ENCODE data around the gene TNK2. TPM values are rescaled to one million over a fixed set of nuclear protein-coding genes. Genes with fewer than 3 reads are reported as not detected.
"Not testable (repeated sequence)": the region's sequence is repeated elsewhere in the genome, so short reads cannot be mapped to it uniquely, and the experiment has no call there.

Gene TNK2
- total RNA-seq, 4 donors from 2014 or later: 18.4 to 45.7 (median 42.8) TPM

DNA sequence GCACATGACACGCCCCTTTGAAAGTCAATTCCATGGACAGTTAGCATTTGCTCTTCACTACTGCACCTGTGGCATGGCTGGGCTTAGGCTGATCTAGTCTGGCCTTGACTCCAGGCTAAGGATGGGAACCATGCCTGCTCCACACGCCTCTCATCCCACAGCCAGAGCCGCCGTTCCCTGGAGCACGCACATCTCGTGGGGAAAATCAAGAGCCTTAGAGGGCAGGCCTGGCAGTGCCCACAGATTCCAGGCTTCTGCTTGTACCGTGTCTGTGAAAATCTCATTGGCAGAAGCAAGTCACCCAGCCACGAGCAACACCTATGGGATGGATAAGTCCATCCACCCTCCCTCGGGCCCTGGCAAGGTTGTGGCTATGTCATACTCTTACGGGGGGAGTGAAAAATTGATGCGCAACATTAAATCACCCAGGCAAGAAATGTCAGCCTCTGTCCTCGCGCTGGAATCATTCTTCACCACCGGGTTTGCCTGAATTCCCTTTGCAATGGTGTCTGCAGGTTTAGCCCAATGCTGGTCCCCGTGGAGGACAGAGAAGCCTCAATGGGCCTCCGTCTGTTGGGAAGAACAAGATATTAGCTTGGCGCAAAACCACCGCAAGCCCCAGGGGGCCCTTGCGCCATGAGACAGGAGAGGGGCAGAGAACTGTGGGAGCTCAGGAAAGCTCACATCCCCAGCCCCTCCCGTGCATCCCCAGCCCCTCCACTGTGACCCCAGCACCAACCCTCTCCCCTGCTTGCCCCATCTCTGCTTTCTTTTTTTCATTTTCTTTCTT is 38.8 kb upstream of the TNK2 start:
- DNase-seq; H3K4me3 ChIP-seq; H3K4me1 ChIP-seq; H3K27ac ChIP-seq; H3K9me3 ChIP-seq; H3K27me3 ChIP-seq; intact Hi-C loops (cut with DNase I): not testable (repeated sequence)
- H3K36me3 ChIP-seq: peaks cover 0 to 48% (median 0%) of the 10 kb centered on the region in 3 donors
- WGBS, 2 donors: 97 to 100% methylated on average over 4 to 19 of the region's 20 CpGs

DNA sequence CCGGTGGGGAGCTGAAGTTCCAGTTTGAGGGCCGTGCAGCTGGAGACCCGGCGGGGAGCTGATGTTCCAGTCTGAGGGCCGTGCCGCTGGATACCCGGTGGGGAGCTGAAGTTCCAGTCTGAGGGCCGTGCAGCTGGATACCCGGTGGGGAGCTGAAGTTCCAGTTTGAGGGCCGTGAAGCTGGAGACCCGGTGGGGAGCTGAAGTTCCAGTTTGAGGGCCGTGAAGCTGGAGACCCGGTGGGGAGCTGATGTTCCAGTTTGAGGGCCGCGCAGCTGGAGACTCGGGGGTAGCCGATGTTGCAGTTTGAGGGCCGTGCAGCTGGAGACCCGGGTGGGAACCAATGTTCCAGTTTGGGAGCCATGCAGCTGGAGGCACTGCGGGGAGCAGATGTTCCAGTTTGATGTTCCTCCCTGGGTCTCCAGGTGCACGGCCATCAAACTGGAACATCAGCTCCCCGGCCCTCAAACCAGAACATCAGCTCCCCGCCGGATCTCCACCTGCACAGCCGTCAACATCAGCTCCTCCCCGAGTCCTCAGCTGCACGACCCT is 33.0 kb upstream of the TNK2 start:
- H3K27ac ChIP-seq; H3K27me3 ChIP-seq; H3K4me1 ChIP-seq; DNase-seq; H3K4me3 ChIP-seq; H3K9me3 ChIP-seq; intact Hi-C loops (cut with DNase I): not testable (repeated sequence)
- H3K36me3 ChIP-seq: peaks cover 0 to 54% (median 0%) of the 10 kb centered on the region in 3 donors
- WGBS, 2 donors: 94 to 96% methylated on average over 7 to 10 of the region's 27 CpGs

DNA sequence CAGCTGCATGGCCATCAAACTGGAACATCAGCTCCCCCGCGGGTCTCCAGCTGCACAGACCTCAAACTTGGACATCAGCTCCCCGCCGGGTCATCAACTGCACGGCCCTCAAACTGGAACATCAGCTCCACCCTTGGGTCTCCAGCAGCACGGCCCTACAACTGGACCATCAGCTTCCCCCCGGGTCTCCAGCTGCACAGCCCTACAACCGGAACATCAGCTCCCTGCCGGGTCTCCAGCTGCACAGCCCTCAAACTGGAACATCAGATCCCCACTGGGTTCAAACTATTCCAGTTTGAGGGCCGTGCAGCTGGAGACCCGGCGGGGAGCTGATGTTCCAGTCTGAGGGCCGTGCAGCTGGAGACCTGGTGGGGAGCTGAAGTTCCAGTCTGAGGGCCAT is 32.5 kb upstream of the TNK2 start:
- H3K4me1 ChIP-seq; intact Hi-C loops (cut with DNase I); H3K27ac ChIP-seq; DNase-seq; H3K4me3 ChIP-seq; H3K9me3 ChIP-seq; H3K27me3 ChIP-seq: not testable (repeated sequence)
- peaks cover 0 to 54% (median 0%) of the 10 kb centered on the region in 3 donors for H3K36me3 ChIP-seq
- WGBS, 2 donors: 74 to 94% methylated on average over 8 to 9 of the region's 13 CpGs

DNA sequence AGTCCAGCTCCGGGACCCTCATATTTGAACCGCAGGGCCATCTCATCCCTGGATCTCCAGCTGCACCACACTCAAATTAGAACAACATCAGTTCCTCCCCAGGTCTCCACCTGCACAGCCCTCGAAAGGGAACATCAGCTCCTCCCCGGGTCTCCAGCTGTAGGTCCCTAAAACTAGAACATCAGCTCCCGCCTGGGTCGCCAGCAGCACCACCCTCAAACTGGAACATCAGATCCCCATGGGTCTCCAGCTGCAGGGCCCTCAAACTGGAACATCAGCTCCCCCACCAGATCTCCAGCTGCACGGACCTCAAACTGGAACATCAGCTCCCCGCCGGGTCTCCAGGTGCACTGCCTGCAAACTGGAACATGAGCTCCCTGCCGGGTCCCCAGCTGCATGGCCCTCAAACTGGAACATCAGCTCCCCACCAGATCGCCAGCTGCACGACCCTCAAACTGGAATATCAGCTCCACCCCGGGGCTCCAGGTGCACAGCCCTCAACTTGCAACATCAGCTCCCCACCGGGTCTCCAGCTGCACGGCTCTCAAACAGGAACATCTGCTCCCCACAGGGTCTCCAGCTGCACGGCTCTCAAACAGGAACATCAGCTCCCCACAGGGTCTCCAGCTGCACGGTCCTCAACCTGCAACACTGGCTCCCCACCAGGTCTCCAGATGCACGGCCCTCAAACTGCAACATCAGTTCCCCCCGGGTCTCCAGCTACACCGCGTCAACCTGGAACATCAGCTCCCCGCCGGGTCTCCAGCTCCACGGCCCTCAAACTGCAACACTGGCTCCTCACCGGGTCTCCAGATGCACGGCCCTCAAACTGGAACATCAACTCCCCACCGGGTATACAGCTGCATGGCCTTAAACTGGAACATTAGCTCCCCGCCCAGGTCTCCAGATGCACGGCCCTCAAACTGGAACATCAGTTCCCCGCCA is 31.4 kb upstream of the TNK2 start:
- DNase-seq; H3K27me3 ChIP-seq; H3K9me3 ChIP-seq; H3K27ac ChIP-seq; intact Hi-C loops (cut with DNase I); H3K4me3 ChIP-seq; H3K4me1 ChIP-seq: not testable (repeated sequence)
- whole genome bisulfite sequencing, 2 donors: 94% methylated on average over 11 to 19 of the region's 30 CpGs
- H3K36me3 ChIP-seq: peaks cover 0 to 50% (median 0%) of the 10 kb centered on the region in 3 donors

DNA sequence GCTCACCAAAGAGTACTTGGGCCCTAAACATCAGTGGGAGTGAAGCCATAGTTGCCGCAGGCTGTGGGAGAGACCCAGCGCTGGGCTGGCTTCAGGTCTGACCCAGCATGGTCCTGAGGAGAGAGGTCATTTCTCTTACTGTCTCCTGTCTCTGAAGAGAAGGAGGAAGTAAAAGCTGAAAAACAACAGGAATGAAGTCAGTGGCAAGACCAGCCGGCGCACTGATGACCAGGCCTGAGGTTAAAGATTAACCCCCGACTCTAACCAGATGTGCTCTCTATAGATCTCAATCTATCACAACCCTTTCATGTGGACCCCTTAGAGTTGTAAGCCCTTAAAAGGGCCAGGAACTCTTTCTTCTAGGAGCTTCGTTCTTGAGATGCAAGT is 24.7 kb upstream of the TNK2 start:
- H3K4me1 ChIP-seq; H3K4me3 ChIP-seq; DNase-seq; H3K27me3 ChIP-seq; H3K36me3 ChIP-seq; H3K9me3 ChIP-seq; intact Hi-C loops (cut with DNase I); H3K27ac ChIP-seq: not testable (repeated sequence)
- WGBS, 2 donors: 90 to 98% methylated on average over 6 of the region's 6 CpGs

DNA sequence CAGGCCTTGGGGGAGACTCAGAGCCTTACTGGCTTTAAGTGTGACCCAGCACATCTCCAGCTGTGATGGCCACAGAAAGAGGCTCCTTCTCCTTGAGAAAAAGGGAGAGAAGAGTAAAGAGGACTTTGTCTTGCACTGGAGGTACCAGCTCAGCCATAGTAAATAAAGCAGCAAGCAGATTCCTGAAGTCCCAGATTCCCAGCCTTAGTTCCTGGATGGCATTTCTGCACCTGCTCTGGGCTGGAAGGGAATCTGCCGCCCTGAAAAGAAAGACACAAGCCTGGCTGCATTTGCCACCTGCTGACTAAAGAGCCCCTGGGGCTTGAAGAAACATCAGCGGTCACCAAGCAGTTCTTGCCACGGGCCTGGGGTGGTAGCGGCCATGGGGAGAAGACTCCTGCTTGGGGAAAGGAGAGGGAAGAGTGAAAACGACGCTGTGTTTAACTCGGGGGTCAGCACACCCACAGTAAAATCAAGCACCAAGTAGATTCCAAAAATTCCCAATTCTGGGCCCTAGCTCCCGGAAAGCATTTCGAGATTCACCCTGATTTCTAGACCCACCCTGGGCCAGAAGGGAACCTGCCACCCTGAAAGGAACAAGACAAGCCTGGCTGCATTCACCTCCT is 24.2 kb upstream of the TNK2 start:
- 79 to 92% methylated on average over 8 to 9 of the region's 9 CpGs for WGBS, 2 donors
- Histone ChIP-seq H3K27me3 (no peaks in the 10 kb centered on the region), H3K4me3 (no peak overlapping the region), H3K36me3 (no peaks in the 10 kb centered on the region), H3K27ac (no peak overlapping the region), H3K4me1 (no peaks in the 10 kb centered on the region), H3K9me3 (no peaks in the 10 kb centered on the region)
- intact Hi-C loops (cut with DNase I): no loop called here
- no peak for DNase-seq
- TF ChIP-seq, protein P1, sequence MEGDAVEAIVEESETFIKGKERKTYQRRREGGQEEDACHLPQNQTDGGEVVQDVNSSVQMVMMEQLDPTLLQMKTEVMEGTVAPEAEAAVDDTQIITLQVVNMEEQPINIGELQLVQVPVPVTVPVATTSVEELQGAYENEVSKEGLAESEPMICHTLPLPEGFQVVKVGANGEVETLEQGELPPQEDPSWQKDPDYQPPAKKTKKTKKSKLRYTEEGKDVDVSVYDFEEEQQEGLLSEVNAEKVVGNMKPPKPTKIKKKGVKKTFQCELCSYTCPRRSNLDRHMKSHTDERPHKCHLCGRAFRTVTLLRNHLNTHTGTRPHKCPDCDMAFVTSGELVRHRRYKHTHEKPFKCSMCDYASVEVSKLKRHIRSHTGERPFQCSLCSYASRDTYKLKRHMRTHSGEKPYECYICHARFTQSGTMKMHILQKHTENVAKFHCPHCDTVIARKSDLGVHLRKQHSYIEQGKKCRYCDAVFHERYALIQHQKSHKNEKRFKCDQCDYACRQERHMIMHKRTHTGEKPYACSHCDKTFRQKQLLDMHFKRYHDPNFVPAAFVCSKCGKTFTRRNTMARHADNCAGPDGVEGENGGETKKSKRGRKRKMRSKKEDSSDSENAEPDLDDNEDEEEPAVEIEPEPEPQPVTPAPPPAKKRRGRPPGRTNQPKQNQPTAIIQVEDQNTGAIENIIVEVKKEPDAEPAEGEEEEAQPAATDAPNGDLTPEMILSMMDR (IDR thresholded peaks at IDR 0.05): no peak
- TF ChIP-seq POLR2A (IDR thresholded peaks at IDR 0.05): no peak

DNA sequence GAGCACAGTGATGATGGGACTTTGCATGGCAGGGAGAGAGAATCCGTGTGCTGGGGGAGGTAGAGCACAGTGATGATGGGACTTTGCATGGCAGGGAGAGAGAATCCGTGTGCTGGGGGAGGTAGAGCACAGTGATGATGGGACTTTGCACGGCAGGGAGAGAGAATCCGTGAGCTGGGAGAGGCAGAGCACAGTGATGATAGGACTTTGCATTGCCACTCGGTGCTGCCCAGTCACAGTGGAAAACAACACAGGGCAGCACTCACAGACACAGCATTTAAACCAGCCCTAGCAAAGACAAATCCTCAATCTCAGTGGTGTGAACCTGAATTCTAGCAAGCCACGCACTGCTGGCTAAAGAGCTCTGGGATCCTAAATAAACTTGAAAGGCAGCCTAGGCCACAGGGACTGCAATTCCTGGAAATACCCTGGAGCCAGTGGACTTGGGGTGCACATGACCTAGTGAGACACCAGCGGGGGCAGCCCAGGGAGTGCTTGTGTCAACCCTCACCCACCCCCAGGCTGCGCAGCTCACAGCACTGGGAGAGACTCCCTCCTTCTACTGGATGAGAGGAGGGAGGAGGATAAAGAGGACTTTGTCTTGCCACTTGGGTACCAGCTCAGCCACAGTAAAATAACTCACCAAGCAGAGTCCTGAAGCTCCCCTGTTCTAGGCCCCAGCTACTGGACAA is 23.4 kb upstream of the TNK2 start:
- TF ChIP-seq, protein P1 (IDR thresholded peaks at IDR 0.05): no peak
- no peak for TF ChIP-seq POLR2A (IDR thresholded peaks at IDR 0.05)
- no peak for DNase-seq

More for the DNA sequence above, 23.4 kb upstream of the TNK2 start:
- Histone ChIP-seq H3K4me3 (no peak overlapping the region), H3K4me1 (no peaks in the 10 kb centered on the region), H3K27me3 (no peaks in the 10 kb centered on the region), H3K9me3 (no peaks in the 10 kb centered on the region), H3K36me3 (no peaks in the 10 kb centered on the region), H3K27ac (no peak overlapping the region)
- 78 to 85% methylated on average over 6 to 7 of the region's 8 CpGs for WGBS, 2 donors
- intact Hi-C loops (cut with DNase I): no loop called here

Measured in esophagus squamous epithelium (tissue), 5 donors.